Posterior vena cava (tissue), 2 donors: Measurements from ENCODE around the gene VKORC1. TPM values are rescaled to one million over a fixed set of nuclear protein-coding genes. Genes with fewer than 3 reads are reported as not detected.
"Not testable (repeated sequence)": the region's sequence is repeated elsewhere in the genome, so short reads cannot be mapped to it uniquely, and the experiment has no call there.

Source experiments
- DNase-seq: peaks from one replicate; pipeline ENCODE4 v3.0.0-alpha.2; 2020; ENCODE audit warnings: low spot score
- intact Hi-C, 2 donors: fragments of 100-400 bp; cut with DNase I; formaldehyde crosslinking; loops; one replicate each; pipeline versions ENCODE4 v1.14.1 to v1.14.2; 2022 to 2023
- total RNA-seq, 2 donors: library from RNA; stranded (reverse); fragmentation: NEBNext Ultra II Directional; extraction: Animal tissue kit (Norgen Biotek cat#: 25700); gene quantifications; one replicate each; pipeline ENCODE4 v1.2.1, GENCODE V29; 2021
- donor health status: DM: yes; HTN: yes; CAD: no.
- donor health status: DM: yes; HTN: yes; CAD: no.

Gene VKORC1
- total RNA-seq, 2 donors from 2014 or later: 77.8 to 113 TPM

GRCh38 chr16:31111881-31112466 lies 17.4 kb upstream of the VKORC1 start:
- intact Hi-C loops: no loop called here
- no peak for DNase-seq

DNA sequence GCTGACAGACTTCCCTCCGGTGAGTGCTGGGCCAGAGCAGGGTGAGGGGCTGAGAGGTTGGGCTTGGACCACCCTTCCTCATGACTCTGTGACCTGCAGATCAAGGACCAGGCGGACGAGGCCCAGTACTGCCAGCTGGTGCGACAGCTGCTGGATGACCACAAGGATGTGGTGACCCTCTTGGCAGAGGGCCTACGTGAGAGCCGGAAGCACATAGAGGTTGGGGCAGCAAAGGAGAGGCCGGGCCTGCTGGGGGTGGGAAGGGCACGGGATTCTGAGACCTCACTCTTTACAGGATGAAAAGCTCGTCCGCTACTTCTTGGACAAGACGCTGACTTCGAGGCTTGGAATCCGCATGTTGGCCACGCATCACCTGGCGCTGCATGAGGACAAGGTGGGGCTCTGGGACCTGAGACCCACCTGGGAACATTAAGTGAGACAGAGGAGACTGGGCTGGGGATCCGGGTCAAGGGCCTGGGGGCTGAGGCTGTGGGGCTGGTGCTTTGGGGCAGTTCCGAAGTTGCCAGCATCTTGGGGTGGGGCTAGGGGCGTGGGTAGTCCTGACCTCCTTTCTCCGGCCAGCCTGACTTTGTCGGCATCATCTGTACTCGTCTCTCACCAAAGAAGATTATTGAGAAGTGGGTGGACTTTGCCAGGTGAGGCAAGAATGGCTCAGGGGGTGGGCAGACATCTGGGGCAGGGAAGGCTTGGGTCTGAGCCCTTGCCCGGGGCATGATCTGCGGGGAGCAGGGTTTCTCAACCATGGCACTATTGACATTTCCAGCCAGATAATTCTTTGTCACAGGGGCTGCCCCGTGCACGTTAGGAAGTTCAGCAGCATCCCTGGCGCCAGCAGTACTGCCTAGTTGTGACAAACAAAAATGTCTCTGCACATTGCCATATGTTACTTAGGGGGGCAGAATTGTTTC lies 15.8 kb upstream of the VKORC1 start:
- intact Hi-C loops: no loop called here
- no peak for DNase-seq

DNA sequence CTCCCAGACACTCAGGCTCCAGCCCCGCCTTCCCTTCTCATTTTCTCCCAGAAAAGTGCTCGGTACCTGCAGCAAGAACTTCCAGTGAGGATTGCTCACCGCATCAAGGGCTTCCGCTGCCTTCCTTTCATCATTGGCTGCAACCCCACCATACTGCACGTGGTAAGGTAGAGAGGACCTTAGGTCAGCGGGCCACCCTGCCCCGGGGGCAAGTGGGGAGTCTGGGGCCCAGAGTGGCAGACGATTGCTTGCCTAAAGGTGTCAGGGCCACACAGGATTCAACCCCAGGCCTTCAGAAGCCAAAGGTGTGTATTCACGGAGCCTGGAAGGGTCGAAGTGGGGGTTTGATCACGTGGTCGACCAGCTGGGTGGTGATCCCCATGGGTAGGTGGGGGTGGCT lies 15.0 kb upstream of the VKORC1 start:
- intact Hi-C loops: no loop called here
- DNase-seq: no peak

GRCh38 chr16:31108794-31109558 lies 14.4 kb upstream of the VKORC1 start:
- no peak for DNase-seq
- intact Hi-C loops: no loop called here

DNA sequence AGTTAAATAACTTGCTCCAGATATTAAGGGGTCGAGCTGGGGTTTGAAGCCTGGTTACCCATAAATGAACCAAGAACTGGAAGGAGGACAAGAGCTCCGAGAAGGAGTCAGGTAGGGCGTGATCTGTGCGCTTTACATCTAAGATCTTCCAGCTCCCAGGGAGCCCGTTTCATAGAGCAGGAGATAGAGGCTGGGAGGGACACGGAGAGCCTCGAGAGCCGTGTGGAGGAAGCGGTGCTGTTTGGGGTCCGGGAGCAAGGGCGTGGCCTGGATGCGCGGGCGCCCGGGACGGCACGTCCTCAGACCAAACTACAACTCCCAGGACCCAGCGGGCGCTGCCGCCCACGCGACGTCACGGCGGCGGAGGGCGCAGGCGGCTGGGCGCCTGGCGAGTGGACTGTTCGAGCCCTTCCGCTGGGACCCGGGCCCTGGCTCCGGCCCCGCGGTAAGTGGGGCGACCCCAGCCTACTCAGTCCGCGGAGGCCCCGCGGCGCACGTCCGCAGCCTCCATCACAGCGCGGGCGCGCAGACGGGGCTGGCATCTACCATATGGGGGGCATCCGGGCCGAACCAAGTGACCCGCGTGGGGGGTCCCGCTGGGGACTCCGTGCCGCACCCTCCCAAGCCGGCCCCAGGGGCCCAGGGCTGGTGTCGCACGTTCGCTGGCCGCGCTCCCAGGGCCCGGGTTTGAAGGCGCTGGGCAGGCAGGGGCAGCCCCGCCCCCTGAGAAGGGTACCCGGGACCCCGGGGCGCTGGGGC lies 13.6 kb upstream of the VKORC1 start, which contains the start of gene BCKDK:
Gene BCKDK (plus strand): TSS at position 352 of the 759 bp plus-strand sequence. CDS start 838 bp downstream, outside the sequence.
- intact Hi-C loops: no loop called here
- DNase-seq: peak; percentile 94

DNA sequence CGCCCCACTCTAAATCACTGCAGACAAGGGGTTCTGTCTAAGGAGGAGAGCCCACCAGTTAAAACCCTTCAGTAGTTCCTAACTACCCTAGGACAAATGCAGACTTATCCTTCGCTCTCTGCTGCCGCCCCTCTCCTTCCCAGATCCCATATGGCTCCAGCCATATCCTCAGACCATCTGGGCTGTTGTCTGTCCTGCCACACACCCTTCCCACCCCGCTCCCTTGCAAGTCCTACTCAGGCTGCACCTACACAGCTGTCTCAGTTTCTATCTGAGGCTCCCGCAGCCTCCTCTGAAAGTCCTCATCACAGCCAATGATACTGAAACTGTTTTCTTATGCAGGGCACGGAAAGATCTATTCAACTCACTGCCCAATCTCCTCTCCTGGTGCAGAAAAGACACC lies 12.9 kb upstream of the VKORC1 start:
- no peak for DNase-seq
- intact Hi-C loops: no loop called here

- DNase-seq: no peak
- intact Hi-C loops: no loop called here
Observed at GRCh38 chr16:31106509-31107464, 12.2 kb upstream of the VKORC1 start.

DNA sequence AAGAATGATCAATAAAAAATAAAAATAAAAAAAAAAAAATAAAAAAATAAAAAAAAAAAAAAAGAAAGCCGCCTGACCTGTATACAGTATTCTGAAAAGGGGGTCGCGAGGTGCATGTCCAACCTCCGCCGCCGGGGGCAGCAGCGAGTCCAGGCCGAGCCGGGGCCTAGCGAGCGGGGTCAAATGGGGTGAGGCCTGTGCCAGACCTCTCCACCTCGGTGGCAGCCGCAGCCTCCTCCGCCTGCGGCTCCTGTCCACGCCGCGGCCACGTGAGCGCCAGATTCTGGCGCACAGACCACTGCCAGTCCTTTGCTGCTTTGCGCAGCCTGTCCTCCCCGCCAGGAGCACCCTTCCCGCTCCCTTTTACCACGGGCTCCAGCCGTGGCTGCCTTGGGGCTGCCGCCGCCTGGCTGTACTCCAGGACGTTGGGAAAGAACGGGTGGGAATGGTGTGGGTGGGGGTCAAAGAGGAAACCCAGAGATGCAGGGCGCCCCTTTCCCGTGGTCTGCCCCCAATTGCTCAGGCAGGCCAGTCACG lies 11.1 kb upstream of the VKORC1 start:
- peak; percentile 95 for DNase-seq
- intact Hi-C loops: no loop called here

DNA sequence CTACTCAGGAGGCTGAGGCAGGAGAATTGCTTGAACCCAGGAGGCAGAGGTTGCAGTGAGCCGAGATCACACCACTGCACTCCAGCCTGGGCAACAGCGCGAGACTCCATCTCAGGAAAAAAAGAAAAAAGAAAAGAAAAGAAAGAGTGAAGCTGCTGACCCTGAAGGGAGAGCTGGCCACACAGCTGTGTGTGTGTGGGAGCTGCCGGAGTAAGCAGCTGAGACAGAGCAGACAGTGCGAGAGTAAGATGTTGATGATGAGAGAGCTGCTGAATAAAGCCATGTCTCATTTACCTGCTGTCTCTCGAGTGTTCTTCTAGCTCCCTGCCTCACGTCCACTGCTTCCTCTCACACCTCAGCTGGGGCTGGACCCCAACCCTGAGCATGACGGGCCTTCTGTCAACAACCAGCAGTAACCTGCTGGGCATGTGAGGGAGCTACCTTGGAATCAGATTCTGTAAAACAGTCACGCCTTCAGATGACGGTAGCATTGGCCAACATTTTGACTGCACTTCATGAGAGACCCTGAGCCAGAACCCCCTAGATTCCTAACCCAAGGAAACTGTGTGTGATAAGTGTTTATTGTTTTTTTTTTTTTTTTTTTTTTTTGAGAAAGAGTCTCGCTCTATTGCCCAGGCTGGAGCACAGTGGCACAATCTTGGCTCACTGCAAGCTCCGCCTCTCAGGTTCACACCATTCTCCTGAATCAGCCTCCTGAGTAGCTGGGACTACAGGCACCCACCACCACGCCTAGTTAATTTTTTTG lies 6.5 kb upstream of the VKORC1 start:
- DNase-seq, intact Hi-C loops: not testable (repeated sequence)

GRCh38 chr16:31099860-31100638 lies 5.5 kb upstream of the VKORC1 start:
- intact Hi-C loops: loop anchor here in 1 of 2 donors (10.0 kb wide), 1 partner anchor 115 kb away; the partner anchor contains the start of gene HSD3B7

GRCh38 chr16:31094088-31094423 lies 541 bp downstream of the VKORC1 start:
- intact Hi-C loops: loop anchor here in 1 of 2 donors (10.0 kb wide), 1 partner anchor 109 kb away; the partner anchor contains the start of gene HSD3B7
- no peak for DNase-seq

More at GRCh38 chr16:31099860-31100638, 5.5 kb upstream of the VKORC1 start:
- DNase-seq: no peak

GRCh38 chr16:31093132-31093703 lies 1.4 kb downstream of the VKORC1 start:
- peak; percentile 72 for DNase-seq
- intact Hi-C loops: loop anchor here in 1 of 2 donors (10.0 kb wide), 1 partner anchor 108 kb away; the partner anchor contains the start of gene HSD3B7

DNA sequence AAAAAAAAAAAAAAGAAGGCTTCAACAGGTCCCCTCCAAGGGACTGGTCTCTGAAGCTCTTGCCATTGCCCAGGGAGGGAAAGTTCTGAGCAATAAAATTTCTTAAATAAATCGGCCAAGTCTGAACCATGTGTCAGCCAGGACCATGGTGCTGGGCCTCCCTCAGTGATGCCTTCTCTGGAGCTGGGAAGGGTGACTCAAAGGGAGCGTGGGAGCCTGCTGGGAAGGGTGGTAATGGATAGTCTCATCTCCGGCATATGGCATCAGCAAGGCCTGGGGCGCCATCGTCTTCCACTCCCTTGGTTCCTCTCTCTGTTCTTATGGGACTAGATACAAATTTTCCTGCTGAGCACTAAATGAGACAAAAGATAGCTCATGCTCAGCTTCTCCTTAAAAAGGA lies 2.3 kb downstream of the VKORC1 start:
- intact Hi-C loops: loop anchor here in 1 of 2 donors (10.0 kb wide), 1 partner anchor 108 kb away; the partner anchor contains the start of gene HSD3B7
- DNase-seq: peak; percentile 76

- intact Hi-C loops: loop anchor here in 1 of 2 donors (10.0 kb wide), 1 partner anchor 106 kb away; the partner anchor contains the start of gene HSD3B7
- peak; percentile 50 for DNase-seq
Observed at GRCh38 chr16:31090540-31090939, 4.1 kb downstream of the VKORC1 start.

DNA sequence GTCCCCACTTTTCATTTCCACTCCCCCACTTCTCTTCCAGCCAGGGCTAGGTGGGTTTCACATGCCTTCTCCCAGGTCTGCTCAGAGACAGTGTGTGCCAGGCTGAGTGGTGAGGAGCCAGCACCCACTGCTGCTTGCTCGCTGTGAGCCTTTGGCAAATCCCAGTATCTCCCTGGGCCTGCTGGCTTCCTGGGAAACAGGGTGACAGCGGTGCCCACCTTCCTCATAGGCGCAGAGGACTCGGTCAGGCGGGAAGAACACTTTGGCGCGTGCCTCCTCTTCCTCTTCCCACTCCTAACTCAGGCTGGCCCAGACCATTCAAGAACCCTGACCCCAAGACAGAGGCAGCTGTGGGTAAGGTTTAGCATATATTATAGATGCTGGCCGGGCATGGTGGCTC lies 5.4 kb downstream of the VKORC1 start:
- intact Hi-C loops: loop anchor here in 1 of 2 donors (10.0 kb wide), 1 partner anchor 374 kb away; no protein-coding TSS in a partner anchor
- no peak for DNase-seq
